Gastroesophageal sphincter (tissue), 4 donors: ENCODE measurements around the gene TMPRSS9. TPM values are rescaled to one million over a fixed set of nuclear protein-coding genes. Genes with fewer than 3 reads are reported as not detected.

ENCODE experiments used
- ATAC-seq: fragments of 150-250 bp; one replicate; pipeline ENCODE4 v1.9.1; 2016; ENCODE audit warnings: mild to moderate bottlenecking, moderate library complexity
- H3K27ac ChIP-seq, 4 donors: fragments of 200-600 bp; sonication (generic) in 3 of 4; 1 replicate in 3 of 4; 2 replicates in 1 of 4; pipeline ENCODE4 v1.5.1; 2016 to 2019
- H3K27me3 ChIP-seq: fragments of 200-600 bp; sonication (generic); one replicate; pipeline ENCODE4 v1.5.1; 2019
- H3K36me3 ChIP-seq, 2 donors: fragments of 200-600 bp; sonication (generic); one replicate each; pipeline ENCODE4 v1.5.1; 2019; ENCODE audit warnings: control low read depth in 1 of 2
- H3K4me1 ChIP-seq, 3 donors: fragments of 200-600 bp; sonication (generic); 1 replicate in 2 of 3; 2 replicates in 1 of 3; pipeline ENCODE4 v1.5.1; 2016 to 2019; ENCODE audit warnings: control low read depth in 2 of 3
- H3K4me3 ChIP-seq, 2 donors: fragments of 200-600 bp; sonication (generic); one replicate each; pipeline ENCODE4 v1.5.1; 2019; ENCODE audit warnings: mild to moderate bottlenecking in 1 of 2, moderate library complexity in 1 of 2
- H3K9me3 ChIP-seq, 3 donors: fragments of 200-600 bp; sonication (generic); one replicate each; pipeline ENCODE4 v1.5.1; 2017 to 2019; ENCODE audit warnings: control low read depth in 2 of 3
- EP300 ChIP-seq: sonication (generic); formaldehyde crosslinking; IDR thresholded peaks from one replicate; pipeline ENCODE4 v1.6.1; 2017; ENCODE audit warnings: antibody characterized with exemption, mild to moderate bottlenecking
- POLR2A ChIP-seq, 2 donors: fragments of 450-650 bp; IDR thresholded peaks; one replicate each; pipeline ENCODE4 v1.6.1; 2017; ENCODE audit warnings: antibody characterized with exemption in 2 of 2, mild to moderate bottlenecking in 2 of 2, moderate library complexity in 1 of 2
- POLR2AphosphoS5 ChIP-seq: sonication (generic); formaldehyde crosslinking; IDR thresholded peaks from one replicate; pipeline ENCODE4 v1.6.1; 2017; ENCODE audit warnings: antibody characterized with exemption
- WGBS, 2 donors: methylation state at CpG; one replicate each; pipeline ENCODE4 v1.1.5; 2018; ENCODE audit warnings: low coverage in 1 of 2; 5-methylcytosine and 5-hydroxymethylcytosine counted together
- total RNA-seq, 4 donors: library from RNA; depleted of rRNA; stranded (reverse); fragments of >200 nt; gene quantifications; one replicate each; pipeline ENCODE4 v1.1.0, GENCODE V29; 2016
- TF ChIP-seq, protein P1 (sequence below), 4 experiments: fragments of 200-600 bp in 2 of 4; fragments of 450-650 bp in 2 of 4; sonication (generic) in 1 of 4; IDR thresholded peaks; one replicate each; pipeline ENCODE4 v1.5.1; 2017 to 2019; ENCODE audit warnings: antibody characterized with exemption in 4 of 4, mild to moderate bottlenecking in 2 of 4, moderate library complexity in 2 of 4

The TMPRSS9 gene
- total RNA-seq, 4 donors from 2014 or later, result 0.54 TPM; not detected in 3

DNA sequence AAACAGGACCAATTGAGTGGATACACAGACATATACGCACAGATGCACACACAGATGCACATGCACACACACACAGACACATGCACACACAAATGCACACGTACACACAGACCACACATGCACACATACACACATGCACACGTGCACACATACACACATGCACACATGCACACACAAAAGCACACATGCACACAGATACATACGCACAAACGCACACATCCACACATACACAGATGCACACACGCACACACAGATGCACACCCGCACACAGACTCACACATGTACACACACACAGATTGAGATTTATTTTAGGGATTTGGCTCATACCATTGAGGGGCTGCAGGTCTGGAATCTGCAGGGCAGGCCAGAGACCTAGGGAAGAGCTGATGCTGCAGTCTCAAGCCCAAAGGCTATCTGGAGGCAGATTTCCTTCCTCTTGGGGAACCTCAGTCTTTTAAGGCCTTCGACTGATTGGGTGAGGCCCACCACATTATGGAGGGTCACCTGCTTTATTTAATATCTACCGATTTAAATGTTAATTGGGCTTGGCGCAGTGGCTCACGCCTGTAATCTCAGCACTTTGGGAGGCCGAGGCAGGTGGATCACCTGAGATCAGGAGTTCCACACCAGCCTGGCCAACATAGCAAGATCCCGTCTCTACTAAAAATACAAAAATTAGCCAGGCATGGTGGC, 22.6 kb downstream of the TMPRSS9 start:
- Histone ChIP-seq H3K4me1 (peaks cover 0 to 15% (median 2%) of the 10 kb centered on the region in 3 donors), H3K4me3 (no peak overlapping the region), H3K9me3 (peaks cover 0 to 13% (median 0%) of the 10 kb centered on the region in 3 donors), H3K27ac (no peak overlapping the region), H3K36me3 (no peaks in the 10 kb centered on the region), H3K27me3 (peaks cover 67% of the 10 kb centered on the region)
- TF ChIP-seq EP300 (no peak), POLR2AphosphoS5 (no peak), POLR2A (IDR thresholded peaks at IDR 0.05) (no peak)
- TF ChIP-seq, protein P1, sequence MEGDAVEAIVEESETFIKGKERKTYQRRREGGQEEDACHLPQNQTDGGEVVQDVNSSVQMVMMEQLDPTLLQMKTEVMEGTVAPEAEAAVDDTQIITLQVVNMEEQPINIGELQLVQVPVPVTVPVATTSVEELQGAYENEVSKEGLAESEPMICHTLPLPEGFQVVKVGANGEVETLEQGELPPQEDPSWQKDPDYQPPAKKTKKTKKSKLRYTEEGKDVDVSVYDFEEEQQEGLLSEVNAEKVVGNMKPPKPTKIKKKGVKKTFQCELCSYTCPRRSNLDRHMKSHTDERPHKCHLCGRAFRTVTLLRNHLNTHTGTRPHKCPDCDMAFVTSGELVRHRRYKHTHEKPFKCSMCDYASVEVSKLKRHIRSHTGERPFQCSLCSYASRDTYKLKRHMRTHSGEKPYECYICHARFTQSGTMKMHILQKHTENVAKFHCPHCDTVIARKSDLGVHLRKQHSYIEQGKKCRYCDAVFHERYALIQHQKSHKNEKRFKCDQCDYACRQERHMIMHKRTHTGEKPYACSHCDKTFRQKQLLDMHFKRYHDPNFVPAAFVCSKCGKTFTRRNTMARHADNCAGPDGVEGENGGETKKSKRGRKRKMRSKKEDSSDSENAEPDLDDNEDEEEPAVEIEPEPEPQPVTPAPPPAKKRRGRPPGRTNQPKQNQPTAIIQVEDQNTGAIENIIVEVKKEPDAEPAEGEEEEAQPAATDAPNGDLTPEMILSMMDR (IDR thresholded peaks at IDR 0.05), result no peak
- WGBS, 2 donors, result 75 to 86% methylated on average over 5 to 9 of the region's 13 CpGs
- no peak for ATAC-seq

DNA sequence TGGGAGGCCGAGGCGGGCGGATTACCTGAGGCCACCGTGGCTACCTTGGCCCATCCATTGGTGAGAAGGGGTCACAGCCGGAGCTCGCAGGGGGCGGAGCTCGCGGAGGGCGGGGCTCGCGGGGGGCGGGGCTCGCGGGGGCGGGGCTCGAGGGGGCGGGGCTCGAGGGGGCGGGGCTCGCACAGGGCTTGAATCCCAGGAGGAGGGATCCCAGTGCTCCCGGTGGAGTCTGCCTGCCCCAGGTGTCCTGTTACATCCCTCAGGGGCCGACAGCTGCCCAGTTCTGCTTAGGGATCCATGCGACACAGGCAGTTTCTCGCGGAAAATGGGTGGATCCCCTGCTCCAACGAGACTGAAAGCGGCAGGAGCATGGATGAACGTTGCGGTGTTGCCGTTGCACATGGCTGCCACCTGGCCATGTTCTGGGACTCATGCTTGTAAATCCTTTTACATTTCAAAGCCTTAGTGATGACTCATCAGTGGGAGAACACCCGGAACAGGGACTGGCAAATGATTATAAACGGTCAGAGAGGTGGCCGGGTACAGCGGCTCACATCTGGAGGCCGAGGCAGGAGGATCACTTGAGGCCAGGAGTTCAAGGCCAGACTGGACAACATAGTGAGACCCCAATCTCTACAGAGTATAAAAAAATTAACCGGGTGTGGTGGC, 25.1 kb downstream of the TMPRSS9 start:
- Histone ChIP-seq H3K4me1 (peaks cover 0 to 15% (median 2%) of the 10 kb centered on the region in 3 donors), H3K27ac (no peak overlapping the region), H3K36me3 (no peaks in the 10 kb centered on the region), H3K9me3 (peaks cover 0 to 9% (median 0%) of the 10 kb centered on the region in 3 donors), H3K4me3 (no peak overlapping the region), H3K27me3 (peaks cover 74% of the 10 kb centered on the region)
- ATAC-seq, result no peak
- 39 to 80% methylated on average over 1 to 8 of the region's 37 CpGs for WGBS, 2 donors
- TF ChIP-seq EP300 (no peak), POLR2AphosphoS5 (no peak), POLR2A (IDR thresholded peaks at IDR 0.05) (no peak)
- TF ChIP-seq, protein P1 (IDR thresholded peaks at IDR 0.05), result no peak

DNA sequence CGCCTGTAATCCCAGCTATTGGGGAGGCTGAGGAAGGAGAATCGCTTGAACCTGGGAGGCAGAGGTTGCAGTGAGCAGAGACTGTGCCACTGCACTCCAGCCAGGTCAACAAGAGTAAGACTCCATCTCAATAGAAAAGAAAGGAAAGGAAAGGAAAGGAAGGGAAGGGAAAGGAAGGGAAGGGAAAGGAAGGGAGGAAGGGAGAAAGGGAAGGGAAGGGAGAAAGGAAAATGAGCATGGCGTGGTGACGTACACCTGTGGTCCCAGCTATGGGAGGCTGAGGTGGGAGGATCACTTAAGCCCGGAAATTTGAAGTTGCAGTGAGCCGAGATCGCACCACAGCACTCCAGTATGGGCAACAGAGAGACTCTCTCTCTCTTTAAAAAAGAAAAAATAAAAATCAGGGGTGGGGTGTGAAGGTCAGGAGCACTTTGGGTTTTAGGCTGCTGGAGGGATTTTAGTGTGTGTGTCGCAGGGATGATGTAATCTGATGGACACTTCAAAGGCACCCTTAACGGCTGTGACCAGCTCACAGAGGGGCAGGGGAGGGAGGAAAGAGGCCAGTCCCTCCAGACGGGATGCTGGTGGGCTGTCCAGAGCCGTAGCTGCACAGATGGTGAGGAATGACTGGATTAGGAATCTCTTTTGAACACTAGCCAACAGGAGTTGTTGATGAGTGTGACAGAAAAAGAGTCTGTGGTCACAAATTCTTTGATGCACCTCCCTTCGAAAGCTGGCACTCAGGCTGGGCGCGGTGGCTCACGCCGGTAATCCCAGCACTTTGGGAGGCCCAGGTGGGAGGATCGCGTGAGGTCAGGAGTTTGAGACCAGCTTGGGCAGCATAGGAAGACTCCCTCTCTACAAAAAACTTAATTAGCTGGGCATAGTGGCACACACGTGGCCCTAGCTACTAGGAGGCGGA, 27.6 kb downstream of the TMPRSS9 start:
- no peaks in the 10 kb centered on the region for H3K36me3 ChIP-seq
- no peak overlapping the region for H3K4me3 ChIP-seq
- no peaks in the 10 kb centered on the region for H3K9me3 ChIP-seq
- 70 to 75% methylated on average over 8 to 16 of the region's 20 CpGs for WGBS, 2 donors
- H3K27ac ChIP-seq, result no peak overlapping the region
- H3K27me3 ChIP-seq, result peaks cover 50% of the 10 kb centered on the region
- TF ChIP-seq, protein P1 (IDR thresholded peaks at IDR 0.05), result no peak
- TF ChIP-seq EP300 (no peak), POLR2A (IDR thresholded peaks at IDR 0.05) (no peak), POLR2AphosphoS5 (no peak)
- peaks cover 0 to 20% (median 2%) of the 10 kb centered on the region in 3 donors for H3K4me1 ChIP-seq
- no peak for ATAC-seq

DNA sequence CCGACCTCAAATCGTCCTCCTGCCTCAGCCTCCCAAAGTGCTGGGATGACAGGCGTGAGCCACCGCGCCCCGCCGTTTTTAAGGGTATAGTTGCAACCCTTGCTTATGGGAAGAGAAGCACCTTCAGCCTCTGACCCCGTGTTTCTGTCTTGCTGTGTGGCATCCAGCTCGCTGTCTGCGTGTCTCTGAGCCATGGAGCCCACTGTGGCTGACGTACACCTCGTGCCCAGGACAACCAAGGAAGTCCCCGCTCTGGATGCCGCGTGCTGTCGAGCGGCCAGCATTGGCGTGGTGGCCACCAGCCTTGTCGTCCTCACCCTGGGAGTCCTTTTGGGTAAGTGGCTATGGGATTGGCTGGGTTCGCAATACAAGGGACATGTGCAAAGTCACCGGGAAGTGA, 29.5 kb downstream of the TMPRSS9 start:
- no peaks in the 10 kb centered on the region for H3K36me3 ChIP-seq
- H3K4me3 ChIP-seq, result no peak overlapping the region
- H3K27ac ChIP-seq, result no peak overlapping the region
- no peaks in the 10 kb centered on the region for H3K9me3 ChIP-seq
- 91 to 100% methylated on average over 4 to 10 of the region's 21 CpGs for WGBS, 2 donors
- peaks cover 0 to 12% (median 2%) of the 10 kb centered on the region in 3 donors for H3K4me1 ChIP-seq
- H3K27me3 ChIP-seq, result peaks cover 38% of the 10 kb centered on the region
- ATAC-seq, result no peak
- TF ChIP-seq POLR2AphosphoS5, result no peak
- TF ChIP-seq POLR2A (IDR thresholded peaks at IDR 0.05), result no peak
- TF ChIP-seq, protein P1 (IDR thresholded peaks at IDR 0.05), result no peak
- no peak for TF ChIP-seq EP300
